ENCODE data around the gene ARMC2.
"Not testable (repeated sequence)": the region's sequence is repeated elsewhere in the genome, so short reads cannot be mapped to it uniquely, and the experiment has no call there.

The ARMC2 gene

GRCh38 chr6:108952776-108953486, 104.7 kb downstream of the ARMC2 start:
- no peak for DNase-seq (ENCODE audit: low read depth)

- no peak for DNase-seq (ENCODE audit: low read depth)
Observed at GRCh38 chr6:108953681-108954080, 105.5 kb downstream of the ARMC2 start.

- no peak for DNase-seq (ENCODE audit: low read depth)
Observed at GRCh38 chr6:108955329-108955949, 107.2 kb downstream of the ARMC2 start.

GRCh38 chr6:108957221-108957620, 109.0 kb downstream of the ARMC2 start:
- DNase-seq (ENCODE audit: low read depth): no peak

GRCh38 chr6:108958900-108959770, 110.9 kb downstream of the ARMC2 start:
- no peak for DNase-seq (ENCODE audit: low read depth)

- DNase-seq (ENCODE audit: low read depth): no peak
Observed at GRCh38 chr6:108959972-108960582, 111.9 kb downstream of the ARMC2 start.

- DNase-seq (ENCODE audit: low read depth): no peak
Observed at GRCh38 chr6:108960601-108961000, 112.4 kb downstream of the ARMC2 start.

- no peak for DNase-seq (ENCODE audit: low read depth)
Observed at GRCh38 chr6:108961077-108961476, 112.9 kb downstream of the ARMC2 start.

GRCh38 chr6:108961985-108962384, 113.8 kb downstream of the ARMC2 start:
- DNase-seq (ENCODE audit: low read depth): peak; percentile 60

- DNase-seq (ENCODE audit: low read depth): no peak
Observed at GRCh38 chr6:108966251-108966650, 118.0 kb downstream of the ARMC2 start.

GRCh38 chr6:108966855-108967755, 118.9 kb downstream of the ARMC2 start:
- no peak for DNase-seq (ENCODE audit: low read depth)

- DNase-seq (ENCODE audit: low read depth): no peak
Observed at GRCh38 chr6:108968325-108969316, 120.4 kb downstream of the ARMC2 start.

GRCh38 chr6:108969776-108970175, 121.6 kb downstream of the ARMC2 start:
- no peak for DNase-seq (ENCODE audit: low read depth)

GRCh38 chr6:108974201-108974600, 126.0 kb downstream of the ARMC2 start:
- no peak for DNase-seq (ENCODE audit: low read depth)

GRCh38 chr6:108978638-108979037, 130.4 kb downstream of the ARMC2 start:
- DNase-seq (ENCODE audit: low read depth): not testable (repeated sequence)

GRCh38 chr6:108982154-108983113, 134.2 kb downstream of the ARMC2 start:
- no peak for DNase-seq (ENCODE audit: low read depth)

GRCh38 chr6:108983151-108983550, 134.9 kb downstream of the ARMC2 start:
- no peak for DNase-seq (ENCODE audit: low read depth)

- no peak for DNase-seq (ENCODE audit: low read depth)
Observed at GRCh38 chr6:108985301-108985700, 137.1 kb downstream of the ARMC2 start.

GRCh38 chr6:108987156-108987555, 138.9 kb downstream of the ARMC2 start:
- no peak for DNase-seq (ENCODE audit: low read depth)
